Epidermal melanocyte (primary cell): Measurements from ENCODE around the gene KRTAP19-6.
"Not testable (repeated sequence)": the region's sequence is repeated elsewhere in the genome, so short reads cannot be mapped to it uniquely, and the experiment has no call there.

Experiments
- DNase-seq: peaks from one replicate; pipeline ENCODE4 v3.0.0; 2011; ENCODE audit warnings: low spot score; ENCODE audit not compliant: insufficient read length

KRTAP19-6 gene, protein sequence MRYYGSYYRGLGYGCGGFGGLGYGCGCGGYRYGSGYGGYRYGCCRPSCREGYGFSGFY

DNA sequence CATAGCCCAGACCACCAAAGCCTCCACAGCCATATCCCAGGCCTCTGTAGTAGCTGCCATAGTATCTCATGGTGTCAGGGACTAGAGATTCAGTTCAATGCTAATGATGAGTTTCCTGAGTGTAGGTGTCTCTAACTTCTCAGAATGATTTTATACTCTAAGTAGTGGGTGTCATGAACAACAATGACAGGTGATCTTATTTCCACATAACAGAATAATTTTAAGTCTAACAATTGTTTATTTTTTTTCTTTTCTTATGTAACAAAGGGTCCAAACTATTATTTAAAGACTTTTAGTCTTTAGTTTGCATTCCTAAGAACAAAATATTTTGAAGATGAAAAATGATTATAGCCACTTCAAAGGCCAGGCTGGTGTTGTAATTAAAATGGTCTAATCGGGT lies at the start of gene KRTAP19-6:
Gene KRTAP19-6 (minus strand): TSS at position 101 of the 400 bp plus-strand sequence. CDS start 31 bp downstream, at position 70.
- DNase-seq, result no peak

DNA sequence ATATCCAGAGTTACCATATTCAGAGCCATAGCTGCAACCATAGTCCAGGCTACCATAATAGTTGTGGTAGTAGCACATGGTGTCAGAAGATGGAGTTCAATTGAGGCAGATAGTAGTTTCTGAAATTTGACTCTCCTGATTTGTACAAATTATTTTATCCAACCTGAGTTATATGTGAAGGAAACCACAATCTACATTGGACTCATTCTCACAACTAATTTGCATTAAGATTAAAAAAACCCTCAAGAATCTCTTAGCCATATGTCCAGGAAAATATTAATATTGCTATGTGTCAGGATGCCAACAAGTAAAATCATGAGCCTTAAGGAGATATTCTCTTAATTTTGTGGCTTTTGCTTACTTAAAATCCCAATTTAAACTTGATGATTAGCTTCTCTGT lies 48.6 kb upstream of the KRTAP19-6 start, which contains the start of gene KRTAP22-2:
Gene KRTAP22-2 (minus strand): TSS at position 101 of the 400 bp plus-strand sequence.
- DNase-seq, result no peak

DNA sequence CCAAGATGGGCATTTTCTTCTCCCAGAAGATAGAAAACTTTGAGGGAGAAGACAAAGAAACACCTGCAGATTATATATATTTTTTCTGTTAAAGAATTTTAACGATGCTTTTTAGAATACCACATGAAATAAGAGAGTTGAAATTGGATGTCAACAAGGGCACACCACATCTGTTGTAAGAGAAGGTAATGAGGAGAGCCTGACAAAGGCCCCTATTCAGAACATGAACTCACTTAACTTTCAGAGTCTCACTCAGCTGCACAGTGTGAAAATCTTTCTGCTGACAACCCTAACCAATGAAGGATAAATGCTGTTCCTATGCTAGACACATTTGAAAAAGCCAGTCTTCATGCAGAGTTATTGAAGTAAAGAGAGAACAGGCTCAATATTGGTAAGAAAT lies 41.2 kb upstream of the KRTAP19-6 start:
- no peak for DNase-seq

DNA sequence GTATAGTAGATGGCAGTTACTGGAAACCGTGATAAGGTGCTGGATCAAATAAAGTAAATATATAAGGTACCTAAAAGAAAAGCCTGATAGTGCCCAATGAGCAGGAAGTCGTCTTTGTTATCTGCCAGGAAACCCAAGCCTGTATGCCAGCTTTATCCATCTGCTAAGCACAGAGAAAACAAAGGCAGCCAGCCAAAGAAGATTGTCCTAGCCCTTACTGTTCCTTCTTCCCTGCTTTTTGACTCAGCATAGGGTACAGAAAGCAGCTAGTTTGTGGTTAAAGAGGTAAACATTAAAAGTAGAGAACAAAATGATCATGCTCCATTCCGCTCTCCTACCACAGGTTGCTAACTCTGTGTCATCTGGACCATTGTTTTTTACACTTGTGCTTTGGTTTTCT lies 38.5 kb upstream of the KRTAP19-6 start:
- DNase-seq, result no peak

DNA sequence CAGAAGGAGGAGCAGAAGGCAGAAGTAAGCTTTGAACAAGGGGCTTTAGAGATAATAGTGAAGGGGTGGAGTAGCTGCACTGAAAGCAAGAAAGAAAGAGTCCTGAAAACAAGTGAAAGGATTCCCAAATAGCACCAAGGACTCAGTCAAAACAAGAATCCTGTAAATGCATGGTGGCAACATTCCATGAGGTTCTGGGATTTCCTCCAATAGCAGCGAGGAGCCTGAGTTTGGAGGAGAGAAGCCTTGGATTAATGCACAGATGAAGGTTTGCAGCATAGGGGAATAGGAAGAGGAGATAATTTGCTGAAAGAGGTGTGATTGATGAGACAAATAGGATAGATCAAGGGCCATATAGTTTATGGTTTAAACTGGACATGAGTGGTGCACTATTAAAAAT lies 37.7 kb upstream of the KRTAP19-6 start:
- DNase-seq, result no peak

DNA sequence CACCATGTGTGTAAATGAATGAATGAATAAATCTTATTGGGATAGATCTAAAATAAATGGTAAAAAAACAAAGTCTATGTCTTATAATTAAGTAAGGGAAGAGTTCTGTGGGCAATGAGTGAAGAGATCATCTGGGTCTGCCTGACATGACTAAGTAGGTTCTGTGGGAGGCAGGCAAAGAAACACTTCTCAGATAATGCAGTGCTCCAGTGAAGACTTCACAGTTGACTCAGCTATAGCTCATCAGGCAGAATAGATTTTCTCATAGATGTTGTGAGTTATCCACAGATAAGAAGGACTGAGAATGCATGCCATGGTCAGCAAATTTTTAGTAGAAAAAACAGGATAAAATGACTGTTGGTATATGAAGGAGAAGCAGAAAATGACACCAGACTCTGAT lies 36.1 kb upstream of the KRTAP19-6 start:
- DNase-seq, result no peak

DNA sequence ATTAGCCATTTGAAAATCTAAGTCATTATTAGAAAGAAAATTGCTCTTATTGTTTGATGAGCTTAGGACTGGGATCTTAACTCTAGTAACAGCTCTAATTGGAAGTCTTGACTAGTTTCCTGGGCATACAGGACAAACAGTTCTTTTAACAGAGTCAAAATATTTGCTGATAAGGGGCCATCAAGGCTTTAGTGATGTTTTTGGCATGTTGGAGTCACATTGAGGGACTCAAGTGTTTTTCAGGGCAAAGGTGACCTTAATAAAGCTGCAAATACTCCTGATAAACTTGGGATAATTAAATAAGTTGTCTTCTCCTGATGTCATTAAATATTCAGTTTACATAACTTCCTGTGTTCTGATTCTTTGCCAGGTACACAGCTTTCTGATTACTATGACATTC lies 26.0 kb upstream of the KRTAP19-6 start:
- no peak for DNase-seq

DNA sequence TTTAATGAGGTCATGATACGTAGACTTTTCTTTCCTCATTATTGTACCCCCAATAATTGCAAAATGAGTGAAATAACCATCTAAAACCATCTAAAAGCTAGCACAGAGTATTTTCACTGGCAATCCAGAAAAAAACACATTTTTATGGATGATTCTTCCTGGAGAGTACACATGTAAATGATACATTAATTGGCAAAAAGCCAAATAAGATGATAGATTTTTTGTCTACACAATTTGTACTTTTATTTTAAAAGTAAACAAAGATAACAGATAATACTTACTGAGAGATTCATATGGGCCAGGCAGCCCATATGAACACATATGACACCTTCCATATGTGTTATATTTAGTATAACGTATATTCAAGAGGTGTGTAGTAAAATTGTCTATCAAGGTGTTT lies 22.0 kb upstream of the KRTAP19-6 start:
- no peak for DNase-seq

DNA sequence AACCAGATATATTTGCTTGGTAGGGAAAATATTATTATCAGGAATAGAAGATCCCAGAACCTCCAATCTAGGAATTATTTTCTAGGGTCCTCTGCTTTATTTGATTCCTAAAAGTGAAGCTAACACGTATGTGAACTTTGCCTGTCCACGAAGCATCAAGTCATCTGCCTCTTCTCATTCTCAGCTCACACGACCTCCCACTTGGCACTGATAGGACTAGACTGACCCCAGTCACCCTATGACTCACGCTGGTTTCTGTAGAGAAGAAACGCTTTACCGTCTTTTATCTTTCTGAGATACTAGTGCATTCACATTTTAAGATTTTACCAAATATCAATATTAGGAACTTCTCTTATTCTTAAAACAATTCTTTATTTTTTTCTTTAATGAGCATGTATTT lies 21.4 kb upstream of the KRTAP19-6 start:
- no peak for DNase-seq

DNA sequence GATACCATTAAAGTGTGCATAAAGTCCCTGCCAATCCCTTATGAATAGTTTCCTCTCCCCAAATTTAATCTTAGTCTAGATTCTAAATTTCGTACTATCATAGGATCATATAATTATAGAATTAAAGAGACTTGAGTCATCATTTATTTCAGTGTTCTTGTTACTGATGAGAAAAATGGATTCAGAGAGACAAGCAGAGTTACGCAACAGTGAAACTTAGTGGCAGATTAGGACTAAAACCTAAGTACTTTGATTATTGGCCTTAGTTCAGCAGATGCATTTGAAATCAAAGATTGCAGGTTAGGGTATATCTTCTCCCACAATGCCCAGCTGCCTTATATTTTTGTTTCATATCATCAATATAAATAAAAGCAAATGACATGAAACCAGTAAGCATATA lies 20.3 kb upstream of the KRTAP19-6 start:
- DNase-seq, result no peak

DNA sequence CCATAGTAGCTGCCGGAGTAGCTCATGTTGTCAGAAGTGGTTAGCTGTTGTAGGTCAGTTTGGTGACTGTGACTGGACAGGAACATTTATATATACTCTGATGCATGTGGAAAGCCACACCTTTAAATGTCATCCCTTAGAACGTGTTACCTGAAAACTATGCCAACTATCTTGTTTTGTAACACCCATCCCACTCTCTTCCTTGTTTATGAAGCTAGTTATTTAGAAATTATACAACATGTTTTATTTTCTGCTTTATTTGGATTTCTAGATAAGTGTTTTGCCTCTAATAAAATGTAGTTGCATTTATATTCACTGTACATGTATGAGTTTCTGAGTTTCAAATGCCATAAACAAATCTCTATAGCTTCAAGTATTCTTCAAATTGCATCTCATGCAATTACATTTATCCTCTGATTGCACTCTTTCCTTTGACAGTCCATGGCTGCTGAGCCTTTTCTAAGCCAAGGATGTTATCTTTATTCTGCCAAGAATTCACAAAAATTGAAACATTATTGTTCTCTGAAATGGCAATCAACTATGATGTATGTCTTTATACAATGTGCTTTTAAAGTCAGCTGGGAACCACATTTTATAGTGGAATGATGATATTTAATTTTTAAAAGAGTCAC lies 19.7 kb upstream of the KRTAP19-6 start, which contains the start of gene KRTAP19-7:
Gene KRTAP19-7 (minus strand): TSS at position 51 of the 632 bp plus-strand sequence. CDS start 25 bp downstream, at position 26.
- no peak for DNase-seq

DNA sequence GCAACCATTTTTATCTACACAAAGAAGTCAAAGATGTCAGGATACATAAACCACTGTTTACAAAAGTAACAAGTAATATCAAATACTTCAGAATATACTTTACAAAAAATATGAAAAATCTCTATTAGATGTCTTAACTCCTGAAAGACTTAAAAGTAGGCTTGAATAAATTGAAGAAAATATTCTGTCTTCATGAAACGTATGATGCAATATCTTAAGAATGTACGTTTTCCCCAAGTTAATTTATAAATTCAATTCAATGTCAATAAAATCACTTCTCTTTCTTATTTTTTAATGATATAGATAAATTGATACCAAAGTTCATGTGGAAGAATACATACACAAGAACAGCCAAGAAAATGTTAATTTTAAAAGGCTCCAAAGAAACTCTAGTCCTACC lies 13.4 kb upstream of the KRTAP19-6 start:
- DNase-seq, result no peak

DNA sequence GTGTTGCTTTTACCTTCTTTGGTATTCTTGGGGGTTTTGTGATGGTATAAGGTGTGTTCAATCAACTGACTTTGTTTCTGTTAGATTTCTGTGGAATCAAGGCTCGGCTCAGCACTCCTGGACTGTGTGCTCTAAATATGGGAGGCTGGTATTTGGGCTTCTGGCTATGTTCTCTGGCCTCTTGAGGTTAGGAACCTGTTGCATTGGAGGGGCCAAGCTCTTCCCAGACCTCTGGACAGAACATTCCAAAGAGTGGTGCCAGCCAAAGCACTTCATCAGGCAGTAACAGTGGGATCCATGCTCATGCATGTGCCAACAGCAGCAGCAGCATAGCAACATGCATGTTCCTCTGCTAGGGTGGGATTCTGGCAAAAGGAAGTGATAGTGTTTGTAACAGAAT lies 11.1 kb upstream of the KRTAP19-6 start:
- no peak for DNase-seq

DNA sequence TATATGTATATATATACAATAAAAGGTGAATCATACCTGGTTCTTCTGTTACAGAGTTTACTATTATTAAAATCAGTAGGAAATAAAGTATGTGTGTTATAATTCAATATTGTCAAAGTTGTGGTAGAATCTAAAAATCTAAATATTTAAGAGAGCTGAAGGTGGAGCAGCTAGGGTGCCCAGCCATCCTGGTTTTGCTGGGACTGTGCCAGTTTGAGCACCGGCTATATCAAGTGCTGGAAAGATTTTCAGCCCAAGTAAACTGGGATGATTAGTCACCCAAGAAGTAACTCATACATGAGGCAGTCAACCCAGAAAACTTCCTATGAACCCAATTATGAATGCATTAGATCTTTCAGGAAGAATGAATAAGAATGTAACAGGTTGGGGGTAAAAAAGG lies 22.8 kb downstream of the KRTAP19-6 start:
- no peak for DNase-seq

DNA sequence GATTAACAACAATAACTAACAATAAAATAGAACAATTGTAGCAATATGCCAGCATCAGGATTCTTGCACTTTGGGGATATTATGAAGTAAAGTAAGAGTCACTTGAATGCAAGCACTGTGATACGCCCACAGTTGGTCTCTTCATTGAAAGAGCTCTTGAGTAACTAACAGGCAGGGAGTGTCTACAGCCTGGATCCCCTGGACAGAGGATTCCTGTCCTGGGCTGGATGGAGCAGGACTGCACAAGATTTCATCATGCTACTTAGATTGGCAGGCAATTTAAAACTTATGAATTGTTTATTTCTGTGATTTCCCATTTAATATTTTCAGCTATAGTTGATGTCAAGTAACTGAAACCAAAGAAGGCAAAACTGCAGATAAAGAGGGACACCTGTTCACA lies 26.0 kb downstream of the KRTAP19-6 start:
- no peak for DNase-seq

DNA sequence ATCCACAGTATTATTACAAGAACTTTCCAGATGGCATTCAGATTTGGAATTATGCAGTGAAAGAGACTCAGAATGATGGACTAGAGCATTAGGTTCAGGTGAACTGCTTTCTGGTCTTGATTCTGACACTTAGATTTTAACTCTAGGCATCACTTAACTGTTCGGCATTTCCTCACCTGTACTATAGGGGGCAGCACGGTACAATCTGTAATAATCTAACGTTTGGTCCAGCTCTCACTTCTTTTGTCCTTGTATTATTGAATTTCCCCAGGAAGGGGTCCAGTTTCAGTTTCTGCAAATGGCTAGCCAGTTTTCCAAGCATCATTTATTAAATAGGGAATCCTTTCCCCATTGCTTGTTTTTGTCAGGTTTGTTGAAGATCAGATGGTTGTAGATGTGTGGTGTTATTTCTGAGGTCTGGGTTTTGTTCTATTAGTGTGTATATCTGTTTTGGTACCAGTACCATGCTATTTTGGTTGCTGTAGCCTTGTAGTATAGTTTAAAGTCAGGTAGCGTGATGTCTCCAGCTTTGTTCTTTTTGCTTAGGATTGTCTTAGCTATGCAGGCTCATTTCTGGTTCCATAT lies 36.0 kb downstream of the KRTAP19-6 start:
- not testable (repeated sequence) for DNase-seq

DNA sequence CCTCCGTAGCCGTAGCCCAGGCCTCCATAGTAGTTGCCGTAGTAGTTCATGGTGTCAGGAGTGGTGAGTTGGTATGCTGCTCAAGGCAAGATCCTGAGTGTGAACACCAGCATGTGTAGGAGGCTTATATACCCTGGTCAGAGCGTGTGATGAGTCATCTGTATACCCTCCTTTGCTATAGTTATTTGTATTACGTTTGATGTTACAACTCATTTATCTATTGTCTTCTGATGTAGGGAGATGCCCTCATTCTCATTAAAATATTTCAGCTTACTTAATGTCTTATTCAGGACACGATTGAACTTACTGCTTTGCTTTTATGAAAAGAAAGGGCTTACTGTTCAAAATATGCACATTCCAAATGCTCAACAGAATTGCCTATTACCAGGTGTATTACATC lies 39.6 kb downstream of the KRTAP19-6 start, which contains the start of gene KRTAP19-5:
Gene KRTAP19-5 (minus strand): TSS at position 101 of the 400 bp plus-strand sequence. CDS start 51 bp downstream, at position 50.
- no peak for DNase-seq

DNA sequence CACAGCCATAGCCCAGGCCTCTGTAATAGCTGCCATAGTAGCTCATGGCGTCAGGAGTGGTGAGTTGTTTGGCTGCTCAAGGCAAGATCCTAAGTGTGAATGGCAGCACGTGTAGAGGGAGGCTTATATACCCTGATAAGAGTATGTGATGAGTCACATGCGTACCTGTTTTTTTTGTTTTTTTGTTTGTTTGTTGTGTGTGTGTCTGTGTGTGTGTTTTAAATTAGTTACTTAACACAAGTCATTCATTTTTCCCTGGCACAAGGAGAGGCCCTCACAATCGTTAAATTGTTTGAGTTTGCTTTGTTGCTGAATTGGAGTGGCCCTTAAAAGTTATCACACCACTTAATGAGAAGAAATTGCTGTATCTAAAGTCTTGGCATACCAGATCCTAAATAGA lies 44.6 kb downstream of the KRTAP19-6 start, which contains the start of gene KRTAP19-4:
Gene KRTAP19-4 (minus strand): TSS at position 101 of the 400 bp plus-strand sequence. CDS start 55 bp downstream, at position 46.
- no peak for DNase-seq

DNA sequence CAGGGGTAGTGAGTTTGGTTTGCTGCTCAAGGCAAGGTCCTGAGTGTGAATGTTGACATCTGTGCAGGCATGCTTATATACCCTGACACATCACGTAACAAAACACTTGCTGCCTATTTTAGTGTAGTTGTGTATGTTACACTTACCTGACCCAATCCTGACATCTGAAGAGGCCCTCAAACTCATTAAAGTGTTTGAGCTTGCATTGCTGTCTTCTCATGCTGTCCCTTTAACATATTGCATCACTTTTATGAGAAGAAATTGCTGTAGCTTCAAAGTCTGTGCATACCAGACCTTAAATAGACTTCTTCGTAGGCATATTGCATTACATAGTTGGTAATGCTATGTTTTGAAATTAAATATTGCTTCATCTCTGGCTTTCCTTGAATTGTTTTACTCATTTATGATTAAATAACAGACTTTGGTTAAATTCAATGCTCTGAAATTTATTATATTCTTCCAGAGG lies 49.7 kb downstream of the KRTAP19-6 start, which contains the start of gene KRTAP19-3:
Gene KRTAP19-3 (minus strand): TSS at position 51 of the 466 bp plus-strand sequence. CDS start 56 bp downstream, outside the sequence.
- no peak for DNase-seq
